AG04450 (cell line): ENCODE results near the gene MIPOL1. TPM values are rescaled to one million over a fixed set of nuclear protein-coding genes. Genes with fewer than 3 reads are reported as not detected.

ENCODE experiments used
- CTCF ChIA-PET: fragments of 300-600, 350-600 bp; formaldehyde crosslinking; extraction: SDS; loops from one replicate; lab custom pipeline; 2022; ENCODE audit warnings: antibody characterized with exemption, inconsistent platforms; lab: Charles Lee
- POLR2A ChIA-PET: fragments of 350-600 bp; formaldehyde crosslinking; extraction: SDS; loops from one replicate; lab custom pipeline; 2021; ENCODE audit warnings: antibody characterized with exemption, inconsistent platforms; lab: Yijun Ruan, JAX
- DNase-seq: peaks from one replicate; pipeline ENCODE4 v3.0.0-alpha.2; 2011; ENCODE audit warnings: low read depth, low spot score
- H3K27ac ChIP-seq: one replicate; pipeline ENCODE4 v1.5.1; 2012; ENCODE audit warnings: low read depth, low read length, control low read depth
- H3K27me3 ChIP-seq: one replicate; pipeline ENCODE4 v1.6.0; 2012; ENCODE audit warnings: low read length; ENCODE audit not compliant: control insufficient read depth, insufficient read depth
- H3K4me3 ChIP-seq: 2 replicates; pipeline ENCODE4 v1.5.1; 2011; ENCODE audit warnings: mild to moderate bottlenecking, low read depth, low read length, control low read depth
- H3K9me3 ChIP-seq: 2 replicates; pipeline ENCODE4 v1.5.1; 2012; ENCODE audit warnings: low read length; ENCODE audit not compliant: control insufficient read depth, insufficient read depth
- polyA plus RNA-seq: library from polyadenylated mRNA; depleted of rRNA; stranded (reverse); fragments of >200 nt; gene quantifications from 2 replicates; pipeline ENCODE4 v1.2.3, GENCODE V29; 2011
- TF ChIP-seq, protein P1 (sequence below): IDR thresholded peaks from 2 replicates; pipeline ENCODE4 v1.5.1; 2011; ENCODE audit warnings: low read depth, low read length, control low read depth, inconsistent platforms

MIPOL1 gene
- polyA plus RNA-seq, 1 experiment: 7.0 TPM

DNA sequence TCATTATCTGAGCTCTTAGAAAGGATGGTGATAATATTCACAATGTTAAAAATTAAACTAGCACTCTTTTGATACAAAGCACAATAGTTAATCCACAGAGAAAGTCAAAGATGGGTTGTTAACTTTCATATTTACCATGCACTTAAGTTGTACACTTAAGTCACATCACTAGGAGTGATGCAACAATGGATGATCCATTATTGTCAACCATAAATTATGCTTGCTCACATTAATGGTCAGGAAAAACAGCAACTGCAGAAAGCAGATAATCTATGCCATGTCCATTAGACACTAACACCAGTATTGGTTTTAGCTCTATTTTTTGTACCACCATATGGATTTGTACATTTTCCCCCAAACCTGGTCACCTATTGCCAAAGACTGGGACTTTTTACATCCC is 201.8 kb downstream of the MIPOL1 start:
- CTCF ChIA-PET: no interaction called here
- POLR2A ChIA-PET: no interaction called here
- no peaks in the 10 kb centered on the region for H3K27me3 ChIP-seq
- TF ChIP-seq, protein P1, sequence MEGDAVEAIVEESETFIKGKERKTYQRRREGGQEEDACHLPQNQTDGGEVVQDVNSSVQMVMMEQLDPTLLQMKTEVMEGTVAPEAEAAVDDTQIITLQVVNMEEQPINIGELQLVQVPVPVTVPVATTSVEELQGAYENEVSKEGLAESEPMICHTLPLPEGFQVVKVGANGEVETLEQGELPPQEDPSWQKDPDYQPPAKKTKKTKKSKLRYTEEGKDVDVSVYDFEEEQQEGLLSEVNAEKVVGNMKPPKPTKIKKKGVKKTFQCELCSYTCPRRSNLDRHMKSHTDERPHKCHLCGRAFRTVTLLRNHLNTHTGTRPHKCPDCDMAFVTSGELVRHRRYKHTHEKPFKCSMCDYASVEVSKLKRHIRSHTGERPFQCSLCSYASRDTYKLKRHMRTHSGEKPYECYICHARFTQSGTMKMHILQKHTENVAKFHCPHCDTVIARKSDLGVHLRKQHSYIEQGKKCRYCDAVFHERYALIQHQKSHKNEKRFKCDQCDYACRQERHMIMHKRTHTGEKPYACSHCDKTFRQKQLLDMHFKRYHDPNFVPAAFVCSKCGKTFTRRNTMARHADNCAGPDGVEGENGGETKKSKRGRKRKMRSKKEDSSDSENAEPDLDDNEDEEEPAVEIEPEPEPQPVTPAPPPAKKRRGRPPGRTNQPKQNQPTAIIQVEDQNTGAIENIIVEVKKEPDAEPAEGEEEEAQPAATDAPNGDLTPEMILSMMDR: no peak
- H3K27ac ChIP-seq: no peak overlapping the region
- no peaks in the 10 kb centered on the region for H3K9me3 ChIP-seq
- DNase-seq: no peak
- no peak overlapping the region for H3K4me3 ChIP-seq

DNA sequence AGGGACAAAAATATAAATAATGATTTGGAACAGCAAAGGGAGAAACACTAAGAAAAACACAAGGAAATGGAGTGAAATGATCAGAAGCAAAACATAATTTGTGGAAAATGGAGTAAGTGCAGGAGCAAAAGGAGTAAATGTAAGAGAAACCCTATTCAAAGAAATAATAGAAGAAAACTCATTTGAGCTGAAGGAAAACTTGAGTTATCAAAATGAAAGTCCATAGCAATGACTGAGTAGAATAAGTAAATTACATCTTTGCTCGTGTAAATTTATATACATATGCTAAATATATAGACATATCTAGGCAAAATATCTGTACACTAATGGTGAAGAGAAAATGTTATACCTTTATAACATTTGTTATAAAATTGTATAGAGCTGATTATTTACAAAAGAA is 203.4 kb downstream of the MIPOL1 start:
- H3K27me3 ChIP-seq: no peaks in the 10 kb centered on the region
- H3K4me3 ChIP-seq: no peak overlapping the region
- no peak overlapping the region for H3K27ac ChIP-seq
- ChIA-PET CTCF (no interaction called here), POLR2A (no interaction called here)
- TF ChIP-seq, protein P1: no peak
- no peak for DNase-seq
- no peaks in the 10 kb centered on the region for H3K9me3 ChIP-seq

DNA sequence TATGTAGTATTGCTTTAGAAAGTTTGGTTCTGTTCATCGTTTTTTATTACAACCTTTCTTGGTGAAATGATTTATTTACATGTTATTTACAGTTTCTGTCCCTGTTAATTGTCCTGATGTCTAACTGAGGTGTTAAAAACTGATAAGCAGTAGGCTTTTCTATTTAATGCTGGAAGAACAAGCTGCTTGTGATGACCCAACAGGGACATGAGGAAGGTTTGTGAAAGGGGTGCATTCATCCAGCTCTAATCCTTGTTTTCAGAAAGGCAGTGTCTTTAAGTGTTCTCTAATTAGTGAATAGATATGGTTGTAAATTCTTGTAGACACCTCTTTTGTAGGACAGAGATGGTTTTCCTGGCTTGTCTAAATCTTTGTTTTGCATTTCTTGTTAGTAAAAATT is 205.9 kb downstream of the MIPOL1 start:
- H3K9me3 ChIP-seq: no peaks in the 10 kb centered on the region
- no peak for DNase-seq
- no peak overlapping the region for H3K4me3 ChIP-seq
- ChIA-PET CTCF (no interaction called here), POLR2A (no interaction called here)
- no peak overlapping the region for H3K27ac ChIP-seq
- H3K27me3 ChIP-seq: no peaks in the 10 kb centered on the region
- TF ChIP-seq, protein P1: no peak

DNA sequence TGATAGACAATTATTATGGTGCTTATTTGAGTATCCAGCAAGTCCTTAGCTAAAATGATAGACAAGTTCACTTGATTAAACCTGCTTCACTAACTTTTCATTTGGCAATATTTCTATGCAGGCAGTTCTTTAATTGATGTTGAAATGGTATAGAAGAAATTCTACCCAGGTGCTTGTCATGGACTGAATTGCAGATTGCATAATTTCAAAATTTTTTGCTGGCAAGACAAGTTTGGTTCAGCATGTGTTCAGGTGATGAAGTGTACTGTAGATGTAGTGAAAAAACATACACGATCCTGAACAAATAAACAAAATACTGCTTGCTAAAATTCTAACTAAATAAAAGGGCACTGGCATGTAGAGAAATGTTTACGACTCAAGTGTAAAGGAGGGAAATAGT is 208.4 kb downstream of the MIPOL1 start:
- DNase-seq: no peak
- CTCF ChIA-PET: no interaction called here
- Histone ChIP-seq H3K27me3 (no peaks in the 10 kb centered on the region), H3K4me3 (no peak overlapping the region), H3K27ac (no peak overlapping the region), H3K9me3 (no peaks in the 10 kb centered on the region)
- POLR2A ChIA-PET: no interaction called here
- TF ChIP-seq, protein P1: no peak

DNA sequence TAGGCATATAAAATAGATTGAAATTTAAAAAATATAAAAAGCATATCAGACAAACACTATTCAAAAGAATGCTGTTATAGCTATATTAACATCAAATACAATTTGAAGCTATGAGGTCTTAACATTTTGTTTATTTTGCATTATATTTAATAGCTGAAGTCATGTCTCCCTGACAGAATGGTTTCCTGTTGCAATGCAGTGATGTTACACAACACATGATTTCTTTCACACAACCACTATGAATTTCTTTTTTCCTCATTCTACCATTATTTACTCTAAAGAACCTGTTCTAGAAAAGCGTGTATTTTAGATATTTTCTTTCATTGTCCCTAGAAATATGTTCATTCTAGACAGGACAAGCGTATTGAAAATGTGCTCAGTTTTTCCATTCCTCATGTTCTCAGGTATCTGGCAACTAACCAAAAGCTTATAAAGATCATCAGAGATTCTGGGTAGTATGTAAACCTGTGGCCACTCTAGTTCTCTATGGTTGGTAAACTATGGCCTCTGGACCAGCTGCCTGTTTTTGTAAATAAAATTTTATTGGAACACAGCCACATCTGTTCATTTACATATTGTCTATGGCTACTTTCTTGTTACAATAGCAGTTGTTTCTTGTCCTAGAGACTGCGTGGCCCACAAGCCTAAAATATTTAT is 213.5 kb downstream of the MIPOL1 start:
- H3K9me3 ChIP-seq: no peaks in the 10 kb centered on the region
- no peak overlapping the region for H3K4me3 ChIP-seq
- DNase-seq: no peak
- H3K27me3 ChIP-seq: no peaks in the 10 kb centered on the region
- ChIA-PET POLR2A (no interaction called here), CTCF (interaction anchor here (0.6 to 0.9 kb wide), 2 partner anchors 14 to 181 kb away, joined by 3 to 4 read pairs; no protein-coding TSS in a partner anchor)
- TF ChIP-seq, protein P1: no peak
- H3K27ac ChIP-seq: no peak overlapping the region
